Naive B cell (primary cell): ENCODE measurements around the gene MKRN1. TPM values are rescaled to one million over a fixed set of nuclear protein-coding genes. Genes with fewer than 3 reads are reported as not detected.
A peak's percentile ranks its signal among the peaks of the same experiment; 100 is the strongest.
"Not testable (repeated sequence)": the region's sequence is repeated elsewhere in the genome, so short reads cannot be mapped to it uniquely, and the experiment has no call there.

Experiments used
- ATAC-seq, 2 donors: fragments of 150-1000 bp; cut with Tn5 transposase; 2 replicates each; pipeline ENCODE4 v1.10.0; 2021; ENCODE audit warnings: low read depth in 2 of 2, mild to moderate bottlenecking in 2 of 2, moderate library complexity in 2 of 2
- DNase-seq: peaks from one replicate; pipeline ENCODE4 v3.0.0; 2022
- H3K27ac Mint-ChIP-seq, 6 donors: one replicate each; pipeline ENCODE4 v1.8.0; 2020 to 2022; ENCODE audit warnings: mild to moderate bottlenecking in 6 of 6, mixed read lengths in 6 of 6, moderate library complexity in 5 of 6, inconsistent platforms in 2 of 6
- H3K27me3 Mint-ChIP-seq, 3 donors: one replicate each; pipeline ENCODE4 v1.8.0; 2021 to 2022; ENCODE audit warnings: mixed read lengths in 3 of 3, mild to moderate bottlenecking in 1 of 3
- H3K36me3 Mint-ChIP-seq, 2 donors: one replicate each; pipeline ENCODE4 v1.8.0; 2020 to 2022; ENCODE audit warnings: mixed read lengths in 2 of 2, inconsistent platforms in 1 of 2, mild to moderate bottlenecking in 1 of 2
- H3K4me1 Mint-ChIP-seq, 3 donors: one replicate each; pipeline ENCODE4 v1.8.0; 2020 to 2022; ENCODE audit warnings: mixed read lengths in 3 of 3, inconsistent platforms in 1 of 3, mild to moderate bottlenecking in 1 of 3, moderate library complexity in 1 of 3
- H3K4me3 Mint-ChIP-seq, 8 donors: one replicate each; pipeline ENCODE4 v1.8.0; 2020 to 2022; ENCODE audit warnings: mild to moderate bottlenecking in 8 of 8, mixed read lengths in 8 of 8, moderate library complexity in 8 of 8, inconsistent platforms in 2 of 8
- H3K9me3 Mint-ChIP-seq, 7 donors: one replicate each; pipeline ENCODE4 v1.8.0; 2020 to 2022; ENCODE audit warnings: mixed read lengths in 7 of 7, mild to moderate bottlenecking in 5 of 7, inconsistent platforms in 2 of 7, moderate library complexity in 1 of 7
- polyA plus RNA-seq, 6 donors: library from polyadenylated mRNA; unstranded; fragments of 300-500 nt; fragmentation: Illumina TruSeq; gene quantifications; one replicate each; pipeline ENCODE4 v1.2.3, GENCODE V29; 2021; ENCODE audit warnings: low read depth in 6 of 6

MKRN1 gene
- polyA plus RNA-seq, 6 donors from 2014 or later = 99.0 to 151 (median 120) TPM

DNA sequence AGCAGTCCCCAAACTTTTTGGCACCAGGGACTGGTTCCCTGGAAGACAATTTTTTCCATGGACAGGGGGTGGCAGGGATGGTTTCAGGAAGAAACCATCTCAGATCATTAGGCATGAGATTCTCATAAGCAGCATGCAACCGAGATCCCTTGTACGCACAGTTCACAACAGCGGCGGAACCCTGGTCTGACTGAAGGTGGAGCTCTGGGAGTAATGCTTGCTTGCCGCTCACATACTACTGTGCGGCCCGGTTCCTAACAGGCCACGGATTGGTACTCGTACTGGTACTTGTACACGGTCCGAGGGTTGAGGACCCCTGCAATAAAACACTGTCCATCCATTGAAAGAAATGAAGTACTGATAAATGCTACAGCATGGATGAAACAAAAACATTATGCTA, 32.8 kb downstream of the MKRN1 start:
- H3K4me3 Mint-ChIP-seq = no peak overlapping the region
- H3K9me3 Mint-ChIP-seq = no peaks in the 10 kb centered on the region
- no peaks in the 10 kb centered on the region for H3K36me3 Mint-ChIP-seq
- no peaks in the 10 kb centered on the region for H3K27me3 Mint-ChIP-seq
- H3K27ac Mint-ChIP-seq = peak overlapping the region in 2 of 6 donors; percentile 20 to 43
- H3K4me1 Mint-ChIP-seq = peaks cover 13 to 23% (median 15%) of the 10 kb centered on the region in 3 donors
- DNase-seq = no peak
- ATAC-seq = no peak

- Mint-ChIP-seq H3K36me3 (no peaks in the 10 kb centered on the region), H3K9me3 (no peaks in the 10 kb centered on the region), H3K27ac (no peak overlapping the region), H3K27me3 (no peaks in the 10 kb centered on the region), H3K4me1 (peaks cover 0 to 3% (median 0%) of the 10 kb centered on the region in 3 donors), H3K4me3 (no peak overlapping the region)
- no peak for DNase-seq
- ATAC-seq = no peak
These were observed 37.8 kb downstream of the MKRN1 start for GRCh38 chr7:140441519-140441918.

GRCh38 chr7:140440593-140440992, 38.7 kb downstream of the MKRN1 start:
- Mint-ChIP-seq H3K27me3 (no peaks in the 10 kb centered on the region), H3K4me3 (peak overlapping the region in 1 of 8 donors; percentile 35), H3K4me1 (peaks cover 0 to 3% (median 0%) of the 10 kb centered on the region in 3 donors), H3K36me3 (no peaks in the 10 kb centered on the region), H3K27ac (peak overlapping the region in 1 of 6 donors; percentile 76), H3K9me3 (no peaks in the 10 kb centered on the region)
- DNase-seq (no peak), ATAC-seq (no peak)

DNA sequence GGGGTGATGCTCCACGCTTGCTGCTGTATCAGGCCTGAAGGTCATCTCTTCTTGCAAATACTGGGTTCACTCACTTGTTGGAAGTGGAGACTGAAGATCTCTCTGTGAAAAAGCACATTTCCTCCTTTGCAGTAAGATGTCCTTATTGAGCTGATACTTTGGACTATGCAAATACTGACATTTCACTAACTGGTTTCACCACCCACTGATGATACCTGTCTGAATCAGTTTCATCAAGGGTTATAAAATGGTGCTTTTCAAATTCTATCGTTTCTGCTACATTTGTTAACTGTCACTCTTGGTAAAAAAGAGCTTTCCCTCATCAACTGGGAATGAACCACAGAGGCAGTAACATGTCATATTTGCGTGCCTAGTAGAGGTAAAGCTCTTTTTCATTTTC, 39.9 kb downstream of the MKRN1 start:
- Mint-ChIP-seq H3K9me3 (no peaks in the 10 kb centered on the region), H3K27ac (no peak overlapping the region)

DNA sequence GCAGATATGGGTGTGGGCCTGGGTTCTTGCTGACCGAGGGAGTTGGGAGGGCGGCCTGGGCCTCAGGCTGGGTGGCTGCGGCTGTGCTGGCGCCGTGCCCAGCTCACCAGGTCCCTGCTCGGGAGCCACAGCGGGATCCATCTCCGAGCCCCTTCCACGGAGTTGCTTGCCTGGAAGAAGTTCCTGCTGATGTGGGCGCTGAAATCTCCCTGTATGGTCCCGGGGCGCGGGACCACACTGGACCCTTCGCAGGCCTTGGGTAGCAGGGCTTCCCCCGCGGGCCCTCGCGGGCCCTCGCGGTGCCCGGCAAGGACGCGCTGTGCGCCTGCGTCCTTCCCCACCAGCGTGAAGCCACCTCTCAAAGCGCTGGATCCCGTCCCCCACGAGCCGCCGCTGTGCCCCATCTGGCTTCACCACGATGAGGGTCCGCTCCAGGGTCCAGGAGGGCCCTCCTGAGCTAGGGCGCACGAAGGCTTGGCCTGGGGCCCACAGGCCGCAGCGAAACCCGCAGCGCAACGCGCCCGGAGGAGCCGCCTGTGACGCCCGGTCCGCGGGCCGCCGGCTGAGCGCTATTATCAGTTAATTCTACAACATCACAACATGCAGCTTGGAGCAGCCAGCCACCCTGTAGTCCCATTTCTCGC, 43.9 kb downstream of the MKRN1 start:
- no peak overlapping the region for H3K4me3 Mint-ChIP-seq

More for the DNA sequence above, 39.9 kb downstream of the MKRN1 start:
- H3K4me1 Mint-ChIP-seq = peaks cover 0 to 3% (median 0%) of the 10 kb centered on the region in 3 donors
- ATAC-seq (no peak), DNase-seq (no peak)
- H3K36me3 Mint-ChIP-seq = no peaks in the 10 kb centered on the region
- no peaks in the 10 kb centered on the region for H3K27me3 Mint-ChIP-seq
- no peak overlapping the region for H3K4me3 Mint-ChIP-seq

GRCh38 chr7:140433396-140433795, 45.9 kb downstream of the MKRN1 start:
- Mint-ChIP-seq H3K36me3 (no peaks in the 10 kb centered on the region), H3K4me1 (no peaks in the 10 kb centered on the region), H3K27me3 (no peaks in the 10 kb centered on the region), H3K9me3 (no peaks in the 10 kb centered on the region), H3K27ac (no peak overlapping the region), H3K4me3 (no peak overlapping the region)
- DNase-seq (no peak), ATAC-seq (no peak)

More for the DNA sequence above, 43.9 kb downstream of the MKRN1 start:
- no peaks in the 10 kb centered on the region for H3K36me3 Mint-ChIP-seq
- H3K9me3 Mint-ChIP-seq = no peaks in the 10 kb centered on the region
- no peak overlapping the region for H3K27ac Mint-ChIP-seq
- H3K27me3 Mint-ChIP-seq = no peaks in the 10 kb centered on the region
- no peak for DNase-seq
- no peaks in the 10 kb centered on the region for H3K4me1 Mint-ChIP-seq
- ATAC-seq = no peak

- ATAC-seq = no peak
- no peaks in the 10 kb centered on the region for H3K36me3 Mint-ChIP-seq
- peaks cover 0 to 3% (median 0%) of the 10 kb centered on the region in 7 donors for H3K9me3 Mint-ChIP-seq
- H3K27me3 Mint-ChIP-seq = no peaks in the 10 kb centered on the region
- H3K4me1 Mint-ChIP-seq = no peaks in the 10 kb centered on the region
- no peak overlapping the region for H3K27ac Mint-ChIP-seq
- no peak overlapping the region for H3K4me3 Mint-ChIP-seq
- no peak for DNase-seq
These were observed 53.2 kb downstream of the MKRN1 start for GRCh38 chr7:140426130-140426529.

DNA sequence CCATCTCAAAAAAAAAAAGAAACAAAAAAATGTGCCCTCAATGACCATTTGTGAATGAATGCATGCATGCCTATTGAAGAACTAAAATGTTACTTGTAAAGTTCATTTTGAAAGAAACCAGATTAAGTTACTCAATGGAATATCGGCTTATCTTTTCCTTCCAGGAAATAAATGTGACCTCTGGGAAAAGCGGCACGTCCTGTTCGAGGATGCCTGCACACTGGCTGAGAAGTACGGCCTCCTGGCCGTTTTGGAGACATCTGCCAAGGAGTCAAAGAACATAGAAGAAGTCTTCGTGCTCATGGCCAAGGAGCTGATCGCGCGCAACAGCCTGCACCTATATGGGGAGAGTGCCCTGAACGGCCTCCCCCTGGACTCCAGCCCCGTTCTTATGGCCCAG, 53.6 kb downstream of the MKRN1 start:
- no peaks in the 10 kb centered on the region for H3K36me3 Mint-ChIP-seq
- ATAC-seq (no peak), DNase-seq (no peak)
- no peak overlapping the region for H3K27ac Mint-ChIP-seq
- H3K9me3 Mint-ChIP-seq = peaks cover 0 to 3% (median 0%) of the 10 kb centered on the region in 7 donors
- no peak overlapping the region for H3K4me3 Mint-ChIP-seq
- H3K4me1 Mint-ChIP-seq = no peaks in the 10 kb centered on the region
- no peaks in the 10 kb centered on the region for H3K27me3 Mint-ChIP-seq

- Mint-ChIP-seq H3K36me3 (no peaks in the 10 kb centered on the region), H3K4me1 (no peaks in the 10 kb centered on the region), H3K9me3 (peaks cover 0 to 3% (median 0%) of the 10 kb centered on the region in 7 donors), H3K27me3 (no peaks in the 10 kb centered on the region), H3K27ac (no peak overlapping the region), H3K4me3 (no peak overlapping the region)
- DNase-seq = no peak
- no peak for ATAC-seq
These were observed 55.8 kb downstream of the MKRN1 start for GRCh38 chr7:140423501-140423900.

GRCh38 chr7:140421521-140421920, 57.8 kb downstream of the MKRN1 start:
- peaks cover 0 to 6% (median 5%) of the 10 kb centered on the region in 3 donors for H3K4me1 Mint-ChIP-seq
- H3K27me3 Mint-ChIP-seq = no peaks in the 10 kb centered on the region
- no peak overlapping the region for H3K27ac Mint-ChIP-seq
- no peak overlapping the region for H3K4me3 Mint-ChIP-seq
- no peaks in the 10 kb centered on the region for H3K36me3 Mint-ChIP-seq
- ATAC-seq = no peak
- DNase-seq = no peak
- peaks cover 0 to 3% (median 0%) of the 10 kb centered on the region in 7 donors for H3K9me3 Mint-ChIP-seq

GRCh38 chr7:140418653-140419052, 60.7 kb downstream of the MKRN1 start:
- no peak overlapping the region for H3K27ac Mint-ChIP-seq
- no peak for DNase-seq
- peaks cover 0 to 6% (median 5%) of the 10 kb centered on the region in 3 donors for H3K4me1 Mint-ChIP-seq
- peaks cover 0 to 3% (median 0%) of the 10 kb centered on the region in 7 donors for H3K9me3 Mint-ChIP-seq
- H3K27me3 Mint-ChIP-seq = peaks cover 0 to 8% (median 0%) of the 10 kb centered on the region in 3 donors
- no peak for ATAC-seq
- peaks cover 0 to 13% of the 10 kb centered on the region in 2 donors for H3K36me3 Mint-ChIP-seq
- H3K4me3 Mint-ChIP-seq = no peak overlapping the region

- Mint-ChIP-seq H3K27ac (peak overlapping the region in 1 of 6 donors; percentile 48), H3K36me3 (peaks cover 0 to 13% of the 10 kb centered on the region in 2 donors)
- ATAC-seq, H3K4me1 Mint-ChIP-seq, H3K27me3 Mint-ChIP-seq, H3K9me3 Mint-ChIP-seq, DNase-seq, H3K4me3 Mint-ChIP-seq: not testable (repeated sequence)
These were observed 61.2 kb downstream of the MKRN1 start for GRCh38 chr7:140418156-140418472.

DNA sequence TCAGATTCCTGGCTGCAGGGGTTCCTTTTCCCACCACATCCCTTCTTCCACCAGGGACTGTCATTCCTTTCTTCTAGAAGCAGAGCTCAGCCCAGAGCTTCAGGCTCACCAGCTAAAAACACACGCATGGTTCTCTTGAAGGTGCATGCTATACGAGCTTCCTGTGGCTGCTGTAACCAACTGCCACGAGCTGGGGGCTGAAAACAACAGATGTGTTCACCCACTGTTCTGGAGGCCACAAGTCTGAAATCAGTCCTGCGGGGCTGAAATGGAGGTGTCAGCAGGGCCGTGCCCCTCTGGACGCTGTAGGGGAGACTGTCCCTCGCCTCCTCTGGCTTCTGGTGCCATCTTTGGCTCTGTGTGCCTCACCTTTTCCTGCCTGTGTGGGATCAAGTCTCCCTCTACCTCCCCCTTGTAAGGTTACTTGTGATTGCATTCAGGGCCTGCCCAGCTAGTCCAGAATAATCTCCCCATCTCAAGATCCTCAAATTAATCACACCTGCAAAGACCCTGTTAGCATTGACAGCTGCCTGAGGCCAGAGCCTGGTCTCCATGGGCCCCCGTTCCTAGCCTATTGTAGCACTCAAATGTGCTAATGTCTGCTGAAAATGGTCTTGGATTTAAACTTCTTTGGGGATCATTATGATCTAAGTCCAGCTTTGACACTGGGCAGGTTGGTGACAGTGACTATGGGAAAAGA, 61.7 kb downstream of the MKRN1 start:
- peaks cover 0 to 6% (median 5%) of the 10 kb centered on the region in 3 donors for H3K4me1 Mint-ChIP-seq
- ATAC-seq = no peak
- H3K9me3 Mint-ChIP-seq = no peaks in the 10 kb centered on the region
- H3K27ac Mint-ChIP-seq = peak overlapping the region in 1 of 6 donors; percentile 48
- no peak for DNase-seq
- peak overlapping the region in 1 of 8 donors; percentile 60 for H3K4me3 Mint-ChIP-seq
- H3K27me3 Mint-ChIP-seq = peaks cover 0 to 8% (median 0%) of the 10 kb centered on the region in 3 donors
- peaks cover 0 to 13% of the 10 kb centered on the region in 2 donors for H3K36me3 Mint-ChIP-seq

- Mint-ChIP-seq H3K4me3 (no peak overlapping the region), H3K4me1 (peaks cover 0 to 6% (median 5%) of the 10 kb centered on the region in 3 donors), H3K36me3 (peaks cover 0 to 13% of the 10 kb centered on the region in 2 donors), H3K27me3 (peaks cover 0 to 8% (median 0%) of the 10 kb centered on the region in 3 donors), H3K9me3 (no peaks in the 10 kb centered on the region), H3K27ac (no peak overlapping the region)
- DNase-seq (no peak), ATAC-seq (no peak)
These were observed 62.7 kb downstream of the MKRN1 start for GRCh38 chr7:140416560-140416959.
